Loucy (cell line): Measurements from ENCODE around the gene OR2A7.
"Not testable (repeated sequence)": the region's sequence is repeated elsewhere in the genome, so short reads cannot be mapped to it uniquely, and the experiment has no call there.

Source experiments
- EZH2phosphoT487 ChIP-seq: fragments of 200-600 bp; IDR thresholded peaks from 2 replicates; pipeline ENCODE4 v1.6.1; 2018; ENCODE audit warnings: antibody characterized with exemption, mild to moderate bottlenecking, moderate library complexity, borderline replicate concordance
- TF ChIP-seq, protein P1 (sequence below): fragments of 200-600 bp; sonication (generic); conservative IDR thresholded peaks from 2 replicates; pipeline ENCODE4 v1.5.1; 2014; ENCODE audit warnings: mild to moderate bottlenecking, antibody characterized with exemption, low read length

GRCh38 chr7:144245372-144245771 is 19.2 kb downstream of the OR2A7 start:
- TF ChIP-seq, protein P1, sequence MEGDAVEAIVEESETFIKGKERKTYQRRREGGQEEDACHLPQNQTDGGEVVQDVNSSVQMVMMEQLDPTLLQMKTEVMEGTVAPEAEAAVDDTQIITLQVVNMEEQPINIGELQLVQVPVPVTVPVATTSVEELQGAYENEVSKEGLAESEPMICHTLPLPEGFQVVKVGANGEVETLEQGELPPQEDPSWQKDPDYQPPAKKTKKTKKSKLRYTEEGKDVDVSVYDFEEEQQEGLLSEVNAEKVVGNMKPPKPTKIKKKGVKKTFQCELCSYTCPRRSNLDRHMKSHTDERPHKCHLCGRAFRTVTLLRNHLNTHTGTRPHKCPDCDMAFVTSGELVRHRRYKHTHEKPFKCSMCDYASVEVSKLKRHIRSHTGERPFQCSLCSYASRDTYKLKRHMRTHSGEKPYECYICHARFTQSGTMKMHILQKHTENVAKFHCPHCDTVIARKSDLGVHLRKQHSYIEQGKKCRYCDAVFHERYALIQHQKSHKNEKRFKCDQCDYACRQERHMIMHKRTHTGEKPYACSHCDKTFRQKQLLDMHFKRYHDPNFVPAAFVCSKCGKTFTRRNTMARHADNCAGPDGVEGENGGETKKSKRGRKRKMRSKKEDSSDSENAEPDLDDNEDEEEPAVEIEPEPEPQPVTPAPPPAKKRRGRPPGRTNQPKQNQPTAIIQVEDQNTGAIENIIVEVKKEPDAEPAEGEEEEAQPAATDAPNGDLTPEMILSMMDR = not testable (repeated sequence)
- not testable (repeated sequence) for TF ChIP-seq EZH2phosphoT487
